HepG2 (cell line): ENCODE data around the gene BCAS1. TPM values are rescaled to one million over a fixed set of nuclear protein-coding genes. Genes with fewer than 3 reads are reported as not detected.

ENCODE experiments used
- ATRX ChIP-seq: sonication (generic); formaldehyde crosslinking; IDR thresholded peaks from 2 replicates; pipeline ENCODE4 v1.4.0; 2020; ENCODE audit warnings: missing genetic modification reagents, borderline replicate concordance
- CBX1 ChIP-seq: IDR thresholded peaks from one replicate; pipeline ENCODE4 v1.6.1; 2016; ENCODE audit warnings: antibody characterized with exemption, low read depth
- FOXA3 ChIP-seq: IDR thresholded peaks from 2 replicates; pipeline ENCODE4 v1.6.1; 2016; ENCODE audit warnings: missing genetic modification reagents, missing compliant biosample characterization
- GABPB1 ChIP-seq: IDR thresholded peaks from 2 replicates; pipeline ENCODE4 v1.6.1; 2016; ENCODE audit warnings: mild to moderate bottlenecking, missing genetic modification reagents, moderate library complexity, missing compliant biosample characterization
- HES4 ChIP-seq: sonication (generic); formaldehyde crosslinking; IDR thresholded peaks from 2 replicates; pipeline ENCODE4 v1.9.0; 2021; ENCODE audit warnings: mild to moderate bottlenecking, missing genetic modification reagents, borderline replicate concordance
- MIER3 ChIP-seq: IDR thresholded peaks from 2 replicates; pipeline ENCODE4 v1.6.1; 2016; ENCODE audit warnings: missing compliant biosample characterization, borderline replicate concordance
- NR3C1 ChIP-seq: sonication (generic); formaldehyde crosslinking; IDR thresholded peaks from 2 replicates; pipeline ENCODE4 v1.4.0; 2020; ENCODE audit warnings: missing genetic modification reagents
- PRMT3 ChIP-seq: sonication (generic); formaldehyde crosslinking; IDR thresholded peaks from 2 replicates; pipeline ENCODE4 v1.8.1; 2022; ENCODE audit warnings: low read depth, mild to moderate bottlenecking, moderate library complexity, missing genetic modification reagents, borderline replicate concordance
- RFX3 ChIP-seq: IDR thresholded peaks from 2 replicates; pipeline ENCODE4 v1.6.1; 2016; ENCODE audit warnings: missing biosample characterization, missing genetic modification reagents
- RNF2 ChIP-seq: fragments of 450-650 bp; conservative IDR thresholded peaks from 2 replicates; pipeline ENCODE4 v1.6.1; 2016; ENCODE audit warnings: low read depth
- RNF219 ChIP-seq: sonication (generic); formaldehyde crosslinking; IDR thresholded peaks from 2 replicates; pipeline ENCODE4 v1.5.0; 2020; ENCODE audit warnings: mild to moderate bottlenecking, missing genetic modification reagents
- ZFYVE20 ChIP-seq: sonication (generic); formaldehyde crosslinking; IDR thresholded peaks from 2 replicates; pipeline ENCODE4 v1.8.0; 2023; ENCODE audit warnings: low read depth, mild to moderate bottlenecking, moderate library complexity, missing genetic modification reagents, borderline replicate concordance
- ZNF17 ChIP-seq: sonication (generic); formaldehyde crosslinking; IDR thresholded peaks from 2 replicates; pipeline ENCODE4 v1.5.0; 2020; ENCODE audit warnings: mild to moderate bottlenecking, missing genetic modification reagents
- ZNF430 ChIP-seq: sonication (generic); formaldehyde crosslinking; IDR thresholded peaks from 2 replicates; pipeline ENCODE4 v1.9.0; 2021; ENCODE audit warnings: mild to moderate bottlenecking, missing genetic modification reagents
- ZNF468 ChIP-seq: sonication (generic); formaldehyde crosslinking; IDR thresholded peaks from 2 replicates; pipeline ENCODE4 v1.8.0; 2022; ENCODE audit warnings: mild to moderate bottlenecking, moderate library complexity, missing genetic modification reagents
- ZNF577 ChIP-seq: sonication (generic); formaldehyde crosslinking; IDR thresholded peaks from 2 replicates; pipeline ENCODE4 v1.4.0; 2020; ENCODE audit warnings: mild to moderate bottlenecking, low read depth, missing genetic modification reagents, borderline replicate concordance
- ZNF777 ChIP-seq: sonication (generic); formaldehyde crosslinking; IDR thresholded peaks from 2 replicates; pipeline ENCODE4 v1.4.0; 2020; ENCODE audit warnings: missing genetic modification reagents
- ZSCAN20 ChIP-seq: sonication (generic); formaldehyde crosslinking; IDR thresholded peaks from 2 replicates; pipeline ENCODE4 v1.4.0; 2020; ENCODE audit warnings: missing genetic modification reagents, mild to moderate bottlenecking, borderline replicate concordance
- polyA plus RNA-seq, 8 experiments: library from polyadenylated mRNA; depleted of rRNA in 3 of 8; stranded (reverse) in 7 of 8; unstranded in 1 of 8; fragments of >200 nt; fragmentation: Illumina TruSeq in 4 of 8; extraction: Trizol in 4 of 8; gene quantifications; 2 replicates each; pipeline versions ENCODE4 v1.2.1 to v1.2.3, GENCODE V29; 2011 to 2016; ENCODE audit warnings: low read depth in 4 of 8, missing spikeins in 1 of 8, mixed read lengths in 1 of 8; ENCODE audit not compliant: insufficient read depth in 1 of 8
- total RNA-seq, 5 experiments: library from RNA; depleted of rRNA; stranded (reverse); fragments of >200 nt; fragmentation: Illumina TruSeq; extraction: Trizol; gene quantifications; 2 replicates each; pipeline ENCODE4 v1.2.3, GENCODE V29; 2016; ENCODE audit warnings: low read depth in 1 of 5
- TF ChIP-seq, protein P1 (sequence below): sonication (generic); formaldehyde crosslinking; IDR thresholded peaks from 2 replicates; pipeline ENCODE4; 2020; ENCODE audit warnings: missing genetic modification reagents, mild to moderate bottlenecking, borderline replicate concordance
- TF ChIP-seq, protein P2 (sequence below): sonication (generic); formaldehyde crosslinking; IDR thresholded peaks from 2 replicates; pipeline ENCODE4 v1.4.0; 2020; ENCODE audit warnings: missing genetic modification reagents

The BCAS1 gene
- total and polyA plus RNA-seq, 2 of the 13 experiments (the other 11 are each of a cell fraction or from before 2014, with no cell fraction given), result 0.55 to 0.91 TPM

- TF ChIP-seq MIER3 (CRISPR knock-in tag) (peak; percentile 98), RFX3 (0 out of 2 replicates have a peak, but pooled peaks have one; percentile 29), FOXA3 (CRISPR knock-in tag) (peak; percentile 100), RNF219 (no peak), GABPB1 (peak; percentile 56), ATRX (CRISPR knock-in tag) (no peak), HES4 (CRISPR knock-in tag) (no peak), PRMT3 (CRISPR knock-in tag) (0 out of 2 replicates have a peak, but pooled peaks have one; percentile 63), NR3C1 (CRISPR knock-in tag) (no peak), CBX1 (peak; percentile 77), ZFYVE20 (CRISPR knock-in tag) (no peak), ZNF577 (no peak), ZNF430 (no peak; the same call in 1 of the 2 replicates), ZNF777 (CRISPR knock-in tag) (peak; percentile 47; the same call in 1 of the 2 replicates), ZSCAN20 (CRISPR knock-in tag) (no peak), ZNF17 (CRISPR knock-in tag) (no peak), ZNF468 (CRISPR knock-in tag) (no peak), RNF2 (no peak; the same call in 1 of the 2 replicates)
- TF ChIP-seq, protein P1, sequence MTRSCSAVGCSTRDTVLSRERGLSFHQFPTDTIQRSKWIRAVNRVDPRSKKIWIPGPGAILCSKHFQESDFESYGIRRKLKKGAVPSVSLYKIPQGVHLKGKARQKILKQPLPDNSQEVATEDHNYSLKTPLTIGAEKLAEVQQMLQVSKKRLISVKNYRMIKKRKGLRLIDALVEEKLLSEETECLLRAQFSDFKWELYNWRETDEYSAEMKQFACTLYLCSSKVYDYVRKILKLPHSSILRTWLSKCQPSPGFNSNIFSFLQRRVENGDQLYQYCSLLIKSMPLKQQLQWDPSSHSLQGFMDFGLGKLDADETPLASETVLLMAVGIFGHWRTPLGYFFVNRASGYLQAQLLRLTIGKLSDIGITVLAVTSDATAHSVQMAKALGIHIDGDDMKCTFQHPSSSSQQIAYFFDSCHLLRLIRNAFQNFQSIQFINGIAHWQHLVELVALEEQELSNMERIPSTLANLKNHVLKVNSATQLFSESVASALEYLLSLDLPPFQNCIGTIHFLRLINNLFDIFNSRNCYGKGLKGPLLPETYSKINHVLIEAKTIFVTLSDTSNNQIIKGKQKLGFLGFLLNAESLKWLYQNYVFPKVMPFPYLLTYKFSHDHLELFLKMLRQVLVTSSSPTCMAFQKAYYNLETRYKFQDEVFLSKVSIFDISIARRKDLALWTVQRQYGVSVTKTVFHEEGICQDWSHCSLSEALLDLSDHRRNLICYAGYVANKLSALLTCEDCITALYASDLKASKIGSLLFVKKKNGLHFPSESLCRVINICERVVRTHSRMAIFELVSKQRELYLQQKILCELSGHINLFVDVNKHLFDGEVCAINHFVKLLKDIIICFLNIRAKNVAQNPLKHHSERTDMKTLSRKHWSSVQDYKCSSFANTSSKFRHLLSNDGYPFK, result peak; percentile 52; the same call in 1 of the 2 replicates
- TF ChIP-seq, protein P2, sequence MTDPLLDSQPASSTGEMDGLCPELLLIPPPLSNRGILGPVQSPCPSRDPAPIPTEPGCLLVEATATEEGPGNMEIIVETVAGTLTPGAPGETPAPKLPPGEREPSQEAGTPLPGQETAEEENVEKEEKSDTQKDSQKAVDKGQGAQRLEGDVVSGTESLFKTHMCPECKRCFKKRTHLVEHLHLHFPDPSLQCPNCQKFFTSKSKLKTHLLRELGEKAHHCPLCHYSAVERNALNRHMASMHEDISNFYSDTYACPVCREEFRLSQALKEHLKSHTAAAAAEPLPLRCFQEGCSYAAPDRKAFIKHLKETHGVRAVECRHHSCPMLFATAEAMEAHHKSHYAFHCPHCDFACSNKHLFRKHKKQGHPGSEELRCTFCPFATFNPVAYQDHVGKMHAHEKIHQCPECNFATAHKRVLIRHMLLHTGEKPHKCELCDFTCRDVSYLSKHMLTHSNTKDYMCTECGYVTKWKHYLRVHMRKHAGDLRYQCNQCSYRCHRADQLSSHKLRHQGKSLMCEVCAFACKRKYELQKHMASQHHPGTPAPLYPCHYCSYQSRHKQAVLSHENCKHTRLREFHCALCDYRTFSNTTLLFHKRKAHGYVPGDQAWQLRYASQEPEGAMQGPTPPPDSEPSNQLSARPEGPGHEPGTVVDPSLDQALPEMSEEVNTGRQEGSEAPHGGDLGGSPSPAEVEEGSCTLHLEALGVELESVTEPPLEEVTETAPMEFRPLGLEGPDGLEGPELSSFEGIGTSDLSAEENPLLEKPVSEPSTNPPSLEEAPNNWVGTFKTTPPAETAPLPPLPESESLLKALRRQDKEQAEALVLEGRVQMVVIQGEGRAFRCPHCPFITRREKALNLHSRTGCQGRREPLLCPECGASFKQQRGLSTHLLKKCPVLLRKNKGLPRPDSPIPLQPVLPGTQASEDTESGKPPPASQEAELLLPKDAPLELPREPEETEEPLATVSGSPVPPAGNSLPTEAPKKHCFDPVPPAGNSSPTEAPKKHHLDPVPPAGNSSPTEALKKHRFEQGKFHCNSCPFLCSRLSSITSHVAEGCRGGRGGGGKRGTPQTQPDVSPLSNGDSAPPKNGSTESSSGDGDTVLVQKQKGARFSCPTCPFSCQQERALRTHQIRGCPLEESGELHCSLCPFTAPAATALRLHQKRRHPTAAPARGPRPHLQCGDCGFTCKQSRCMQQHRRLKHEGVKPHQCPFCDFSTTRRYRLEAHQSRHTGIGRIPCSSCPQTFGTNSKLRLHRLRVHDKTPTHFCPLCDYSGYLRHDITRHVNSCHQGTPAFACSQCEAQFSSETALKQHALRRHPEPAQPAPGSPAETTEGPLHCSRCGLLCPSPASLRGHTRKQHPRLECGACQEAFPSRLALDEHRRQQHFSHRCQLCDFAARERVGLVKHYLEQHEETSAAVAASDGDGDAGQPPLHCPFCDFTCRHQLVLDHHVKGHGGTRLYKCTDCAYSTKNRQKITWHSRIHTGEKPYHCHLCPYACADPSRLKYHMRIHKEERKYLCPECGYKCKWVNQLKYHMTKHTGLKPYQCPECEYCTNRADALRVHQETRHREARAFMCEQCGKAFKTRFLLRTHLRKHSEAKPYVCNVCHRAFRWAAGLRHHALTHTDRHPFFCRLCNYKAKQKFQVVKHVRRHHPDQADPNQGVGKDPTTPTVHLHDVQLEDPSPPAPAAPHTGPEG (CRISPR knock-in tag), result no peak
Measured at GRCh38 chr20:54067606-54068174, 2.7 kb downstream of the BCAS1 start (continued).
